ENCODE results near the gene FMNL2. TPM values are rescaled to one million over a fixed set of nuclear protein-coding genes. Genes with fewer than 3 reads are reported as not detected.

Gene FMNL2
- total and polyA plus RNA-seq, 4 donors, result 18.8 to 81.4 (median 38.4) TPM

- Histone ChIP-seq H3K9ac (ENCODE audit: insufficient read depth in 1 of 2, low read length in 2 of 2) (no peak overlapping the region), H3K27me3 (ENCODE audit: control insufficient read depth in 3 of 3, insufficient read depth in 3 of 3, low read length in 2 of 3) (no peaks in the 10 kb centered on the region), H3K4me1 (ENCODE audit: control insufficient read depth in 5 of 5, insufficient read depth in 5 of 5, low read length in 5 of 5) (peaks cover 0 to 13% (median 7%) of the 10 kb centered on the region in 5 donors), H3K36me3 (ENCODE audit: control insufficient read depth in 4 of 4, insufficient read depth in 4 of 4, low read length in 4 of 4) (no peaks in the 10 kb centered on the region), H3K9me3 (ENCODE audit: control insufficient read depth in 4 of 4, insufficient read depth in 3 of 4, low read length in 3 of 4) (no peaks in the 10 kb centered on the region), H3K27ac (ENCODE audit: low read depth in 1 of 2, low read length in 1 of 2) (no peak overlapping the region), H3K4me3 (no peak overlapping the region)
- no peak for TF ChIP-seq CTCF (IDR thresholded peaks at IDR 0.05; ENCODE audit: control extremely low read depth, extremely low read depth)
- ATAC-seq (ENCODE audit: insufficient read depth, low FRiP score), result no peak
- WGBS, 2 donors, result 89 to 92% methylated on average over 5 of the region's 5 CpGs
- no peak for DNase-seq
Observed at GRCh38 chr2:152369176-152369860, 34.3 kb downstream of the FMNL2 start.

- no peak for ATAC-seq (ENCODE audit: insufficient read depth, low FRiP score)
- Histone ChIP-seq H3K4me1 (ENCODE audit: control insufficient read depth in 5 of 5, insufficient read depth in 5 of 5, low read length in 5 of 5) (peaks cover 0 to 13% (median 7%) of the 10 kb centered on the region in 5 donors), H3K36me3 (ENCODE audit: control insufficient read depth in 4 of 4, insufficient read depth in 4 of 4, low read length in 4 of 4) (no peaks in the 10 kb centered on the region), H3K9me3 (ENCODE audit: control insufficient read depth in 4 of 4, insufficient read depth in 3 of 4, low read length in 3 of 4) (no peaks in the 10 kb centered on the region), H3K27ac (ENCODE audit: low read depth in 1 of 2, low read length in 1 of 2) (no peak overlapping the region), H3K4me3 (no peak overlapping the region), H3K27me3 (ENCODE audit: control insufficient read depth in 3 of 3, insufficient read depth in 3 of 3, low read length in 2 of 3) (no peaks in the 10 kb centered on the region), H3K9ac (ENCODE audit: insufficient read depth in 1 of 2, low read length in 2 of 2) (no peak overlapping the region)
- TF ChIP-seq CTCF (IDR thresholded peaks at IDR 0.05; ENCODE audit: control extremely low read depth, extremely low read depth), result no peak
- DNase-seq, result no peak
- WGBS, 2 donors, result 88 to 91% methylated on average over 5 of the region's 5 CpGs
Observed at GRCh38 chr2:152370783-152371182, 35.8 kb downstream of the FMNL2 start.

GRCh38 chr2:152372438-152372984 lies 37.5 kb downstream of the FMNL2 start:
- 51 to 71% methylated on average over 3 of the region's 3 CpGs for WGBS, 2 donors
- ATAC-seq (ENCODE audit: insufficient read depth, low FRiP score), result no peak
- DNase-seq, result no peak
- peaks cover 0 to 13% (median 6%) of the 10 kb centered on the region in 5 donors for H3K4me1 ChIP-seq (ENCODE audit: control insufficient read depth in 5 of 5, insufficient read depth in 5 of 5, low read length in 5 of 5)
- H3K27me3 ChIP-seq (ENCODE audit: control insufficient read depth in 3 of 3, insufficient read depth in 3 of 3, low read length in 2 of 3), result no peaks in the 10 kb centered on the region
- no peaks in the 10 kb centered on the region for H3K9me3 ChIP-seq (ENCODE audit: control insufficient read depth in 4 of 4, insufficient read depth in 3 of 4, low read length in 3 of 4)
- TF ChIP-seq CTCF (IDR thresholded peaks at IDR 0.05; ENCODE audit: control extremely low read depth, extremely low read depth), result no peak
- H3K9ac ChIP-seq (ENCODE audit: insufficient read depth in 1 of 2, low read length in 2 of 2), result no peak overlapping the region
- no peak overlapping the region for H3K27ac ChIP-seq (ENCODE audit: low read depth in 1 of 2, low read length in 1 of 2)
- no peaks in the 10 kb centered on the region for H3K36me3 ChIP-seq (ENCODE audit: control insufficient read depth in 4 of 4, insufficient read depth in 4 of 4, low read length in 4 of 4)
- H3K4me3 ChIP-seq, result no peak overlapping the region
